Caco-2 (cell line): ENCODE data around the gene NRL. TPM values are rescaled to one million over a fixed set of nuclear protein-coding genes. Genes with fewer than 3 reads are reported as not detected.

Experiments
- BruUV-seq: library from RNA; stranded (reverse); fragments of 400-500 nt; replicated peaks from 2 replicates; lab custom pipeline; 2021; lab: Mats Ljungman, UMichigan
- CTCF ChIA-PET: fragments of 300-600 bp; sonication (Branson Sonifier 250); formaldehyde crosslinking; loops from one replicate; lab custom pipeline; 2022; ENCODE audit warnings: antibody characterized with exemption; lab: Charles Lee
- POLR2A ChIA-PET: fragments of 300-600 bp; sonication (Branson Sonifier 250); formaldehyde crosslinking; loops from one replicate; lab custom pipeline; 2022; ENCODE audit warnings: antibody characterized with exemption; lab: Charles Lee
- DNase-seq, 2 experiments: peaks; one replicate each; pipeline versions ENCODE4 v3.0.0 to v3.0.0-alpha.2; 2020 to 2022
- H3K27me3 ChIP-seq: replicated peaks from 2 replicates; pipeline ENCODE4 v1.6.0; 2011; ENCODE audit warnings: low read length; ENCODE audit not compliant: control insufficient read depth, insufficient read depth
- H3K36me3 ChIP-seq: 2 replicates; pipeline ENCODE4 v1.5.1; 2011; ENCODE audit warnings: low read length; ENCODE audit not compliant: control insufficient read depth, insufficient read depth
- H3K4me1 ChIP-seq: fragments of 250-450 bp; sonication (Bioruptor Pico); 2 replicates; pipeline ENCODE4 v1.5.1; 2020; ENCODE audit warnings: mild to moderate bottlenecking
- H3K4me3 ChIP-seq: 2 replicates; pipeline ENCODE4 v1.5.1; 2011; ENCODE audit warnings: low read depth, mild to moderate bottlenecking, control low read depth, low read length
- H3K9me3 ChIP-seq: fragments of 250-450 bp; sonication (Bioruptor Pico); 2 replicates; pipeline ENCODE4 v1.5.1; 2020; ENCODE audit warnings: mild to moderate bottlenecking, moderate library complexity
- H3K27ac Mint-ChIP-seq: one replicate; pipeline ENCODE4 v1.8.0; 2022; ENCODE audit warnings: mixed read lengths; ENCODE audit not compliant: unreplicated experiment
- H3K27me3 Mint-ChIP-seq: one replicate; pipeline ENCODE4 v1.8.0; 2022; ENCODE audit warnings: mixed read lengths; ENCODE audit not compliant: insufficient read depth, unreplicated experiment
- H3K36me3 Mint-ChIP-seq: one replicate; pipeline ENCODE4 v1.8.0; 2022; ENCODE audit warnings: mild to moderate bottlenecking, mixed read lengths; ENCODE audit not compliant: insufficient read depth, unreplicated experiment
- H3K4me1 Mint-ChIP-seq: one replicate; pipeline ENCODE4 v1.8.0; 2022; ENCODE audit warnings: low read depth, mixed read lengths; ENCODE audit not compliant: unreplicated experiment
- H3K4me3 Mint-ChIP-seq: one replicate; pipeline ENCODE4 v1.8.0; 2022; ENCODE audit warnings: mild to moderate bottlenecking, moderate library complexity, mixed read lengths; ENCODE audit not compliant: unreplicated experiment
- H3K9me3 Mint-ChIP-seq: one replicate; pipeline ENCODE4 v1.8.0; 2022; ENCODE audit warnings: mixed read lengths; ENCODE audit not compliant: unreplicated experiment
- intact Hi-C: fragments of 100-400 bp; cut with micrococcal nuclease; formaldehyde crosslinking; loops from one replicate; pipeline ENCODE4 v1.10.0; 2022; ENCODE audit not compliant: unreplicated experiment
- total RNA-seq: library from RNA; stranded (reverse); gene quantifications from 2 replicates; pipeline ENCODE4 v1.2.3, GENCODE V29; 2022
- TF ChIP-seq, protein P1 (sequence below), 2 experiments: fragments of 200-600 bp in 1 of 2; IDR thresholded peaks; 1 replicate in 1 of 2; 2 replicates in 1 of 2; pipeline versions ENCODE4 v1.5.1 to v1.8.0; 2011 to 2022; ENCODE audit warnings: antibody characterized with exemption in 1 of 2, control low read depth in 1 of 2, inconsistent platforms in 1 of 2, low read depth in 1 of 2, low read length in 1 of 2, mild to moderate bottlenecking in 1 of 2, moderate library complexity in 1 of 2; ENCODE audit not compliant: insufficient read depth in 1 of 2, severe bottlenecking in 1 of 2, unreplicated experiment in 1 of 2

The NRL gene
- total RNA-seq, 1 experiment from 2014 or later = 2.1 TPM

GRCh38 chr14:24080888-24081738, 33.6 kb downstream of the NRL start:
- no peaks in the 10 kb centered on the region; the same call in 1 of the 2 replicates for H3K27me3 ChIP-seq
- Mint-ChIP-seq H3K27ac (no peak overlapping the region), H3K4me3 (peak overlapping the region; percentile 78), H3K4me1 (peaks cover 8% of the 10 kb centered on the region), H3K9me3 (no peaks in the 10 kb centered on the region), H3K27me3 (no peaks in the 10 kb centered on the region), H3K36me3 (peaks cover 10% of the 10 kb centered on the region)
- ChIA-PET POLR2A (interaction anchor here (0.7 to 4.4 kb wide), 3 partner anchors 13 to 66 kb away, joined by 4 to 27 read pairs (median 5); partner anchors contain the start of genes CARMIL3, PCK2 and RNF31), CTCF (interaction anchor here (0.6 to 2.6 kb wide), 9 partner anchors 9 to 97 kb away, joined by 3 to 15 read pairs (median 6); partner anchors contain the start of gene PCK2)
- no peaks in the 10 kb centered on the region for H3K9me3 ChIP-seq
- DNase-seq = peak; percentile 65 to 71
- peaks cover 14% of the 10 kb centered on the region for H3K4me1 ChIP-seq
- TF ChIP-seq, protein P1, sequence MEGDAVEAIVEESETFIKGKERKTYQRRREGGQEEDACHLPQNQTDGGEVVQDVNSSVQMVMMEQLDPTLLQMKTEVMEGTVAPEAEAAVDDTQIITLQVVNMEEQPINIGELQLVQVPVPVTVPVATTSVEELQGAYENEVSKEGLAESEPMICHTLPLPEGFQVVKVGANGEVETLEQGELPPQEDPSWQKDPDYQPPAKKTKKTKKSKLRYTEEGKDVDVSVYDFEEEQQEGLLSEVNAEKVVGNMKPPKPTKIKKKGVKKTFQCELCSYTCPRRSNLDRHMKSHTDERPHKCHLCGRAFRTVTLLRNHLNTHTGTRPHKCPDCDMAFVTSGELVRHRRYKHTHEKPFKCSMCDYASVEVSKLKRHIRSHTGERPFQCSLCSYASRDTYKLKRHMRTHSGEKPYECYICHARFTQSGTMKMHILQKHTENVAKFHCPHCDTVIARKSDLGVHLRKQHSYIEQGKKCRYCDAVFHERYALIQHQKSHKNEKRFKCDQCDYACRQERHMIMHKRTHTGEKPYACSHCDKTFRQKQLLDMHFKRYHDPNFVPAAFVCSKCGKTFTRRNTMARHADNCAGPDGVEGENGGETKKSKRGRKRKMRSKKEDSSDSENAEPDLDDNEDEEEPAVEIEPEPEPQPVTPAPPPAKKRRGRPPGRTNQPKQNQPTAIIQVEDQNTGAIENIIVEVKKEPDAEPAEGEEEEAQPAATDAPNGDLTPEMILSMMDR (IDR thresholded peaks at IDR 0.05; ENCODE audit: insufficient read depth in 1 of 2, low read depth in 1 of 2, low read length in 1 of 2, severe bottlenecking in 1 of 2, unreplicated experiment in 1 of 2) = no peak
- peak overlapping the region; percentile 71 for H3K4me3 ChIP-seq
- H3K36me3 ChIP-seq = no peaks in the 10 kb centered on the region
- TSS peak; percentile 69 for BruUV-seq
- intact Hi-C loops = loop anchor here (1.0 kb wide), 1 partner anchor 29 kb away; the partner anchor contains the start of gene CARMIL3

GRCh38 chr14:24080142-24080530, 34.6 kb downstream of the NRL start:
- peaks cover 10% of the 10 kb centered on the region for H3K36me3 Mint-ChIP-seq
- no peak overlapping the region for H3K27ac Mint-ChIP-seq
- Histone ChIP-seq H3K9me3 (no peaks in the 10 kb centered on the region), H3K36me3 (no peaks in the 10 kb centered on the region), H3K4me1 (peaks cover 14% of the 10 kb centered on the region), H3K4me3 (no peak overlapping the region), H3K27me3 (no peaks in the 10 kb centered on the region; the same call in 1 of the 2 replicates)
- intact Hi-C loops = no loop called here
- no peak for DNase-seq
- H3K4me3 Mint-ChIP-seq = peak overlapping the region; percentile 78
- TF ChIP-seq, protein P1 (IDR thresholded peaks at IDR 0.05; ENCODE audit: insufficient read depth in 1 of 2, low read depth in 1 of 2, low read length in 1 of 2, severe bottlenecking in 1 of 2, unreplicated experiment in 1 of 2) = no peak
- CTCF ChIA-PET = interaction anchor here (0.9 to 2.6 kb wide), 6 partner anchors 10 to 28 kb away, joined by 3 to 15 read pairs (median 8); partner anchors contain the start of gene PCK2
- POLR2A ChIA-PET = interaction anchor here (4.4 kb wide), 1 partner anchor 14 kb away, joined by 27 read pairs; the partner anchor contains the start of gene PCK2
- no peaks in the 10 kb centered on the region for H3K27me3 Mint-ChIP-seq
- no TSS peak for BruUV-seq
- H3K9me3 Mint-ChIP-seq = no peaks in the 10 kb centered on the region
- peaks cover 10% of the 10 kb centered on the region for H3K4me1 Mint-ChIP-seq

DNA sequence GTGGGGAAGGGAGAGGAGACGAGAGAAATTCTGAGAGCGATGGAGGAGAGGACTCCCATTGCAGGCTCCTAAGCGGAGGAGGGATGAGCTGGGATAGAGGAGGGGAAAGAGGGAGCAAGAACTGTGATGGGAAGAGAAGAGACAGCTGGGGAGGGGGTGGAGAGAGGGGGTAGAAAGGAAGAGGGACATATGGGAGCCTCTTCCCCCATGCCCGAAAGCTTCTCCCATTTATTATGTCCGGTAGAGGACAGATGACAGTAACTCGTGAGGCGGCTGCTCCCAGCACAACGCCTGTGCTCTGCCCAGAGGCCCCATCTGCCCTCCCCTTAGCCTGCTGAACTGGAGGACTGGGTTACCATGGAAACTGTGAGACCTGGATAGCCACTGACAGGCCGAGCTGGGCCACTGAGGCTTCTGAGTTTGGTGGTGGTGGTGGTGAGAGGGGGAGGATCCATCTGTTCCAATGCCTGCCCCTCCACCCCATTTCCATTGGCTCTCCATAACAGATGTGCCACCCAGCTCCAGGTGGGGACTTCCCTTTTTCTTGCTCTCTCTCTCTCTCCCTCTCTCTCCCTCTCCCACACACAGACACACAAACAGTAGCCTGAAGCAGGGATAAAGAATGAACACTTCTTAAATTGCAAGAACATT, 35.1 kb downstream of the NRL start:
- BruUV-seq = no TSS peak
- peaks cover 14% of the 10 kb centered on the region for H3K4me1 ChIP-seq
- Mint-ChIP-seq H3K36me3 (peaks cover 10% of the 10 kb centered on the region), H3K9me3 (no peaks in the 10 kb centered on the region), H3K27me3 (no peaks in the 10 kb centered on the region), H3K4me1 (peaks cover 15% of the 10 kb centered on the region), H3K4me3 (no peak overlapping the region), H3K27ac (no peak overlapping the region)
- CTCF ChIA-PET = interaction anchor here (0.7 kb wide), 1 partner anchor 9 kb away, joined by 4 read pairs; no protein-coding TSS in a partner anchor
- POLR2A ChIA-PET = interaction anchor here (4.4 kb wide), 1 partner anchor 14 kb away, joined by 27 read pairs; the partner anchor contains the start of gene PCK2
- no peak overlapping the region for H3K4me3 ChIP-seq
- no peaks in the 10 kb centered on the region for H3K9me3 ChIP-seq
- intact Hi-C loops = no loop called here
- H3K27me3 ChIP-seq = no peaks in the 10 kb centered on the region; the same call in 1 of the 2 replicates
- DNase-seq = no peak
- H3K36me3 ChIP-seq = no peaks in the 10 kb centered on the region
- TF ChIP-seq, protein P1 (IDR thresholded peaks at IDR 0.05; ENCODE audit: insufficient read depth in 1 of 2, low read depth in 1 of 2, low read length in 1 of 2, severe bottlenecking in 1 of 2, unreplicated experiment in 1 of 2) = no peak
